GM18507 (cell line): Measurements from ENCODE around the gene CACNA1D.

Experiments
- DNase-seq: peaks from one replicate; pipeline ENCODE4 v3.0.0; 2011; ENCODE audit warnings: low read depth; ENCODE audit not compliant: insufficient read length; ENCODE audit errors: extremely low spot score
- FAIRE-seq: peaks from 2 replicates; lab custom pipeline; 2011; peaks lifted over from hg19 to GRCh38; lab: Jason Lieb, UNC

The CACNA1D gene

GRCh38 chr3:53595660-53596059, 101.2 kb downstream of the CACNA1D start:
- DNase-seq (no peak), FAIRE-seq (no peak)

GRCh38 chr3:53597136-53597915, 102.9 kb downstream of the CACNA1D start:
- no peak for DNase-seq
- FAIRE-seq = no peak

- DNase-seq = no peak
- no peak for FAIRE-seq
Observed at GRCh38 chr3:53599771-53600170, 105.4 kb downstream of the CACNA1D start.

GRCh38 chr3:53602866-53603265, 108.5 kb downstream of the CACNA1D start:
- DNase-seq (no peak), FAIRE-seq (no peak)

GRCh38 chr3:53604232-53604631, 109.8 kb downstream of the CACNA1D start:
- FAIRE-seq = no peak
- no peak for DNase-seq

- no peak for DNase-seq
- no peak for FAIRE-seq
Observed at GRCh38 chr3:53606793-53607192, 112.4 kb downstream of the CACNA1D start.

- DNase-seq = no peak
- FAIRE-seq = no peak
Observed at GRCh38 chr3:53612508-53612907, 118.1 kb downstream of the CACNA1D start.

GRCh38 chr3:53613125-53613524, 118.7 kb downstream of the CACNA1D start:
- FAIRE-seq = peak; percentile 38
- DNase-seq = no peak

GRCh38 chr3:53614307-53614706, 119.9 kb downstream of the CACNA1D start:
- FAIRE-seq (no peak), DNase-seq (no peak)

- FAIRE-seq (no peak), DNase-seq (no peak)
Observed at GRCh38 chr3:53616321-53616720, 121.9 kb downstream of the CACNA1D start.

- no peak for DNase-seq
- FAIRE-seq = peak; percentile 24
Observed at GRCh38 chr3:53616971-53617892, 122.8 kb downstream of the CACNA1D start.

- DNase-seq = no peak
- FAIRE-seq = no peak
Observed at GRCh38 chr3:53617893-53618523, 123.6 kb downstream of the CACNA1D start.

GRCh38 chr3:53618524-53618906, 124.1 kb downstream of the CACNA1D start:
- DNase-seq (no peak), FAIRE-seq (no peak)

GRCh38 chr3:53618936-53619335, 124.5 kb downstream of the CACNA1D start:
- FAIRE-seq (no peak), DNase-seq (no peak)

GRCh38 chr3:53624061-53624857, 129.8 kb downstream of the CACNA1D start:
- no peak for DNase-seq
- FAIRE-seq = no peak

- DNase-seq = no peak
- no peak for FAIRE-seq
Observed at GRCh38 chr3:53626876-53627275, 132.5 kb downstream of the CACNA1D start.

- FAIRE-seq (no peak), DNase-seq (no peak)
Observed at GRCh38 chr3:53628536-53629401, 134.4 kb downstream of the CACNA1D start.

- FAIRE-seq (no peak), DNase-seq (no peak)
Observed at GRCh38 chr3:53629402-53629723, 135.0 kb downstream of the CACNA1D start.

GRCh38 chr3:53630547-53630946, 136.1 kb downstream of the CACNA1D start:
- FAIRE-seq = no peak
- no peak for DNase-seq
